Measurements from ENCODE around the gene ARHGEF12.

ARHGEF12 gene

GRCh38 chr11:120424185-120424969, 88.2 kb downstream of the ARHGEF12 start:
- no peak for DNase-seq (ENCODE audit: low read depth)

- no peak for DNase-seq (ENCODE audit: low read depth)
Measured at GRCh38 chr11:120424970-120425332, 88.7 kb downstream of the ARHGEF12 start.

- DNase-seq (ENCODE audit: low read depth): no peak
Measured at GRCh38 chr11:120425527-120425926, 89.3 kb downstream of the ARHGEF12 start.

GRCh38 chr11:120430146-120430545, 93.9 kb downstream of the ARHGEF12 start:
- DNase-seq (ENCODE audit: low read depth): no peak

GRCh38 chr11:120431633-120432032, 95.4 kb downstream of the ARHGEF12 start:
- no peak for DNase-seq (ENCODE audit: low read depth)

- DNase-seq (ENCODE audit: low read depth): no peak
Measured at GRCh38 chr11:120432056-120433018, 96.1 kb downstream of the ARHGEF12 start.

GRCh38 chr11:120441592-120441991, 105.4 kb downstream of the ARHGEF12 start:
- DNase-seq (ENCODE audit: low read depth): no peak

GRCh38 chr11:120442031-120442430, 105.8 kb downstream of the ARHGEF12 start:
- DNase-seq (ENCODE audit: low read depth): no peak

GRCh38 chr11:120446802-120447201, 110.6 kb downstream of the ARHGEF12 start:
- DNase-seq (ENCODE audit: low read depth): no peak

- DNase-seq (ENCODE audit: low read depth): no peak
Measured at GRCh38 chr11:120448240-120448639, 112.0 kb downstream of the ARHGEF12 start.

- DNase-seq (ENCODE audit: low read depth): no peak
Measured at GRCh38 chr11:120455487-120455886, 119.3 kb downstream of the ARHGEF12 start.

- no peak for DNase-seq (ENCODE audit: low read depth)
Measured at GRCh38 chr11:120457996-120458395, 121.8 kb downstream of the ARHGEF12 start.

- no peak for DNase-seq (ENCODE audit: low read depth)
Measured at GRCh38 chr11:120462825-120463224, 126.6 kb downstream of the ARHGEF12 start.

- no peak for DNase-seq (ENCODE audit: low read depth)
Measured at GRCh38 chr11:120465921-120466534, 129.8 kb downstream of the ARHGEF12 start.

- no peak for DNase-seq (ENCODE audit: low read depth)
Measured at GRCh38 chr11:120467627-120468026, 131.4 kb downstream of the ARHGEF12 start.

- no peak for DNase-seq (ENCODE audit: low read depth)
Measured at GRCh38 chr11:120471131-120471530, 134.9 kb downstream of the ARHGEF12 start.

GRCh38 chr11:120471994-120472393, 135.8 kb downstream of the ARHGEF12 start:
- DNase-seq (ENCODE audit: low read depth): no peak

- DNase-seq (ENCODE audit: low read depth): no peak
Measured at GRCh38 chr11:120473503-120473902, 137.3 kb downstream of the ARHGEF12 start.

- no peak for DNase-seq (ENCODE audit: low read depth)
Measured at GRCh38 chr11:120482149-120482548, 145.9 kb downstream of the ARHGEF12 start.

- DNase-seq (ENCODE audit: low read depth): no peak
Measured at GRCh38 chr11:120484722-120485121, 148.5 kb downstream of the ARHGEF12 start.

GRCh38 chr11:120486138-120486537, 149.9 kb downstream of the ARHGEF12 start:
- no peak for DNase-seq (ENCODE audit: low read depth)

- no peak for DNase-seq (ENCODE audit: low read depth)
Measured at GRCh38 chr11:120489799-120490198, 153.6 kb downstream of the ARHGEF12 start.

- DNase-seq (ENCODE audit: low read depth): no peak
Measured at GRCh38 chr11:120492486-120492885, 156.3 kb downstream of the ARHGEF12 start.

Data from stimulated activated CD8-positive, alpha-beta memory T cell treated with anti-CD3 and anti-CD28 coated beads, Interleukin-15, amount 100 ng/mL, for 24 hours (primary cell).